HK-2 (cell line): ENCODE measurements around the gene CTTNBP2.

Experiments
- DNase-seq: peaks from one replicate; pipeline ENCODE4 v3.0.0-alpha.2; 2018; ENCODE audit not compliant: unreplicated experiment

Gene CTTNBP2

DNA sequence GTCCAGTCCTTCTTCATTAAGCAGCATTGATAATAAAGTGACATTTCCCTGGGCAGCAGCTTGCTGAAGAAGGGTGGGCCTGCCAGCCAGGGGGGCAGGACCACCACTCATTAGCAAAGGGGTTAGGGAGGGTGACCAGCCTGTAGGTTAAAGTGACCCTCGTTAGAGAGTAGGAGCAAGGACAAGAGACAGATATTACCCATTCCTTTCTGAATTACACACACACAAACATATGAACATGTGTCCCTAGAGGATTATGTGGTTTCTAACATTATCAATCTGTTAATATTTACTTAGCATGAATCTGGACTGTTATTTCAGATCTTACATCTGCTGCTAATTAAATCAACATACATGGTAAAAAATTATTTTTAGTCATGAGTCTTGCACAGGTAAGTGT, 88.9 kb downstream of the CTTNBP2 start:
- DNase-seq: no peak

DNA sequence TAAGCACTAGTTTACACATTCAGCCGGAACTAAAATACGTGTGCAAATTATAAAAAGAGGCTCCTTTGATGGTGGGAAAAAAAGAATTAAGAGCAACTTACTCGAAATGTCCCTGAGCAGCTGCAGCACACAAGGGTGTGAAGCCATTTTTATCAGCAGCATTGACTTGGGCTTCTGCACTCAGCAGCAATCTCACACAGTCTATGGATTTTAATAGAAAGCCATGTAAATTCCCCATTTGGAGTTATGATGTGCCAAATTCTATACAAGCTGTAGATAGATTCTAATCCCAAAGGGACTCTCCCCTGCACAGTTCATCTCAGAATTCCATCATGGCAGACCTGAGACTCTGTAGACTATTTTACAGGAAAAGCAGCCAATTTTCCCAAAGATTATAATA, 90.5 kb downstream of the CTTNBP2 start:
- DNase-seq: no peak

DNA sequence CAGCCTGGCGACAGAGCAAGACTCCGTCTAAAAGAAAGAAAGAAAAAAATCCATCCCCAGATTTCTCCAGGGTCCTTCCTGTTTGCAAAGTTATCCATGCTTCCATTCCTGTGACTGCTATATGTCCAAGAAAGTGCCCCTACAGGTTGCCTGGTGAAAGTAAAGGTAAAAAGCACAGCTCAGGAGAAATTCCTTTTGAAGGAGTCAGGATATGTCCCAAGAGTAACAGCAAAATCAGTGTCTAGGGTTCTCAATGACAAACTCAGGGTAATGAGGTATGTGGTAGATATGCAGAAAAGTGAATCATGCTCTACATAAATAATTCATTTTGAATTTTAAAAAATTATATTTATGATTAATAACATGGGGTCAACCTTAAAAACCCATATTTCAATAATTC, 91.5 kb downstream of the CTTNBP2 start:
- no peak for DNase-seq

- DNase-seq: no peak
These were observed 92.4 kb downstream of the CTTNBP2 start for GRCh38 chr7:117780832-117781231.

- DNase-seq: no peak
These were observed 95.7 kb downstream of the CTTNBP2 start for GRCh38 chr7:117777335-117778142.

- DNase-seq: no peak
These were observed 97.0 kb downstream of the CTTNBP2 start for GRCh38 chr7:117776224-117776623.

- no peak for DNase-seq
These were observed 97.4 kb downstream of the CTTNBP2 start for GRCh38 chr7:117775801-117776200.

DNA sequence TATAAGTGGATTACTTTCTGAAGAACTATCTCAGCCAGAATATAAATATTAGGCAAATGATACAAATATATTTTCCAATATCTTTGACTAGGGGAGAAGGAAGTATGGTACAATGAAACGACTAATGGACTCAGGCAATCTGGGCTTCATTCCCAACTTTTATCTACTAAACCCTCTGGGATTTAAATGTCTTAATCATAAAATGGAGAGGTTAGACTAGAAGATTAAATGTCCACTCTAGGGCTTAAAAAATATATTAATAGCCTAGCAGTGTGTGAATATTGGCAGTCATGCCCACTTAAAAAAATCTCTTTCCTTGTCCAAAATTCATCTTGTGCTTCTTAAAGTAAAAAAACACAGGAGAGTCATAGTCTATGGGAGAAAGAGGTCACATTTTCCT, 98.3 kb downstream of the CTTNBP2 start:
- DNase-seq: no peak

- DNase-seq: no peak
These were observed 100.8 kb downstream of the CTTNBP2 start for GRCh38 chr7:117772421-117772820.

DNA sequence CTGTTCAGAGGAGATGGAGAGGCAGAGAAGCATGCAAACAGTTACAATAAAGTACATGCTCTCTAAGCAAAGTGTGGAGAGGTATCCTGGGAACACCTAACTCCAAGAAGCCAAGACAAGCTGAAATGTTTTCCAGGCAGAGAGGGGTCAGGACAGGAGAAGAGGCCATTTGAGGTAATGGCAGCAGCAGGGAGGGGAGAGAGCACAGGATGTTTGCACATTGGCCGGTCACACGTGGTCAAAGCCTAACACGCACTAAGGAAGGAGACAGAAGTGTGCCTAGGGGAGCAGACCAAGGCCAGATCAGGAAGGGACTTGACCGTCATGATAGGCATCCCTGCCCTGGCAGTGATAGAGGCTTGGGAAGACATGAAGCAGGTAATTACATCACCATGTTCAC, 101.5 kb downstream of the CTTNBP2 start:
- no peak for DNase-seq

DNA sequence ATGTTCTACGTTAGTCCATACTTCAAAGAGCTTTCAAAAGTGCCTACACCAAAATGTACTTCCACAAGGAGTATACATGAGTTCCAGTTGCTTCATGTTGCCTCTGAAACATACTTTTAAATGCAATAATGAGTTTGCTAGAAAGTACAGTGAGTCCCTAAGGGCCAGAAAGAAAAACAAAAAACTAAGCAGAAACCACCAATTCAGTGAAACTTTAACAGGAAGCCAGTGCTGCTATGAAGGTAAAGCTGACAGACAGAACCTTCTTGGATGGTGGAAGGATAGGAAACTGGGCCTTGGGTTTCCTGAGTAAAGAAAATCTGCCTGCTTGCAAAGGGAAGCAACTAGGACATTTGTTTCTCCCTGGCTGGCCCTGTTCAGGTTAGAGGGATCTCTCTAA, 104.2 kb downstream of the CTTNBP2 start:
- no peak for DNase-seq

DNA sequence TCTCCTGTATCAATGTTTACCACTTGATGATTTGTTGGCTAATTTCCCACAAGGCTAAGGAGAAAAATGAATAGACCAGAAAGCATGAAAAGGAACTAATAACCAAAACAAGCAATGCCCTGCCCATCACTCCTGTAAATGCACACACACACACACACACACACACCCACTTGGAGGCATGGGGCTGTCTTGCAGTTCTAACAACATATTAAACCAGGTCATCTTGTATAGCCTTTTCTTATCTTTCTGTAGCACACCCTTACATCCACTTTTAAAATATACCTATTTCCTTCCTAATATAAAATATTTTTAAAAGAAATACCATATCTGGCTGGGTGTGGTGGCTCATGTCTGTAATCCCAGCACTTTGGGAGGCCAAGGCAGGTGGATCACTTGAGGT, 105.3 kb downstream of the CTTNBP2 start:
- no peak for DNase-seq

DNA sequence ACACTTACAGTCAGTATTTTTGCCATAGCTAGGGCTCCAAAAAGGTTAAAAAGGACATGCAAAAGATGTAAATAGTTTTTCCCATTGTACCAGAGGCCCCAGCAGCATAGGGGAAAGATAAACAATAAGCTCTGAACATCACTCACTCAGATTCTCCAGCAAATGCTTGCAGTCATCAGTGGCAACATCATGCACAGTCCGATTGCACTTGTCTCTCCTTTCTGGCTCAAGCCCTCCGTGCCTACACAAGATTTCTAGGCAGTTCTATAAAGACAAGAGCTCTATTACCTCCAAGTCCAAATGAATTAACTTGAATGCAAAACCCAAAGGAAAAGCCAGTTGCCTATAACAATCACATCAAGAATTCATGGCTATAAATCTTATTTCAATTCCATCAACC, 106.3 kb downstream of the CTTNBP2 start:
- DNase-seq: no peak

DNA sequence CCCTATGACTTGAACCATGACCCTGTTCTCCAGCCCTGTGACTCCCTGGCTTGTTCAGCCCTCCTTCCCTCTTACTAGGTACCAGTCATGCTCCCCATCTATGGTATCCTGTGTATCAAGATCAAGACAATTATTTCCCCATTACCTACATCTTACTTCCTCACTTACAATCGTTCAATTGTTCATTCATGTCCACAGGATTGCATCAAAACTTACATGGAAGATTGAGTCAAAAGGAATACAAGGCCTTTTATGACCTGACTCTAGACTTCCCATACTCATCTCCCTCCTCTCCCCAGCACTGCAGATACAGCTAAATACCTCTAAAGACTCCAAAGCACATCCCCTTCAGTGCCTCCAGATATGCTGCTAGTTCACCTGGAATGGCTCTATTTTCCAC, 109.2 kb downstream of the CTTNBP2 start:
- no peak for DNase-seq

- no peak for DNase-seq
These were observed 111.2 kb downstream of the CTTNBP2 start for GRCh38 chr7:117762055-117762454.

GRCh38 chr7:117759950-117760640, 113.1 kb downstream of the CTTNBP2 start:
- DNase-seq: no peak

DNA sequence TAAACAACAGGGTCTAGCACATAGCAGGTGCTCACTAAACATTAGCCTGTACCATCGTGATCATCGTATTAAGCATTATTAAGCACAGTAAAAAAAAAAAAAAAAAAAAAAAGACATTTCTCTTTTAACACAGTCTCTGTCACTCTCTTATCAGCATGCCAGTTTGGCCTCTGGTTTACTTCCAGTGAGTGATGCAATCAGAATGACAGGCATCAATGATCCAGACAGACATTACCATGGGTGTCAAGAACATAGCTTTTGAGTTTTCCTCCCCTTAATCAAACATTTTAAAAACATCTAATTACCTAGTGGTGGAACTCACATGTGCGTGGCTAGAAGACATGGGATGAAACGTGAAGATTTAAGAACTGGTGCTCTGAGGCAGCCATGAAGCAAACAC, 115.8 kb downstream of the CTTNBP2 start:
- no peak for DNase-seq

- DNase-seq: no peak
These were observed 116.6 kb downstream of the CTTNBP2 start for GRCh38 chr7:117756586-117757085.

DNA sequence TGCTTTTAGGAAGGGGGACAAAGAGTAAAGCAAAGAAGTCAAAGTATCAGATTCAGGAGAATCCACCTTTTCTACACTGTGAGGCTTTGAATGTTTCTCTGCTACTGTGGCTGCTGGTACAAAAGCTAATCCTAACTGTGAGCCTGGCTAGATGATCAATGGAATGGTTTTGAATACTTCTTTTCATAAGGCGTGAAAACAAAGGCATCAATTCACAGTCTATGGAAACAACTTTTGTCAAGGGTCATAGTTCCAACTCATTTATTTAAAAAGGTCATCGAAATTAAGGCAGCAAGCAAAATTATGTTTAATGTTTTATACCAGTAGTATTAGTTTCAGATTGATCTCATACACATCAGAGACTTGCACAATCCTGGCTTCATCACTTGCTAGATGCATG, 118.1 kb downstream of the CTTNBP2 start:
- no peak for DNase-seq

DNA sequence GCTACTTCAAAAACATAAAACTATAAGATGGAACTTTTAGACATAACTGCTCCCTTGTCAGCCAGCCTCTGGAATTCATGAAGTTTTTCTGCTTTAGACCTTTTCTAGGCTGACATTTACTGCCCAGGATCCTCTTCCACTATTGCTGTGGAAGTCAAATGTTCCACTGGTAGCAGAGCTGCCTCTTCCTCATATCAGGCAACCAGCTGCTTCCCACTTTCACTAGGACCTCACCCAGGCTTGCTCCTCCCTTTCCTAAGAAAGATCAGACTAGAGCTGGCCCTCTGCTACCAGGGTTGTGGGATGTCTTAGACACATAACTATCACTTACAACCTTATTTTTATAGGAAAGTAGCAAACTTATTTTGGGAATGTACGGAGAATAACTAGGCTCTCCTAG, 121.5 kb downstream of the CTTNBP2 start:
- DNase-seq: no peak

GRCh38 chr7:117750612-117751563, 122.4 kb downstream of the CTTNBP2 start:
- no peak for DNase-seq

DNA sequence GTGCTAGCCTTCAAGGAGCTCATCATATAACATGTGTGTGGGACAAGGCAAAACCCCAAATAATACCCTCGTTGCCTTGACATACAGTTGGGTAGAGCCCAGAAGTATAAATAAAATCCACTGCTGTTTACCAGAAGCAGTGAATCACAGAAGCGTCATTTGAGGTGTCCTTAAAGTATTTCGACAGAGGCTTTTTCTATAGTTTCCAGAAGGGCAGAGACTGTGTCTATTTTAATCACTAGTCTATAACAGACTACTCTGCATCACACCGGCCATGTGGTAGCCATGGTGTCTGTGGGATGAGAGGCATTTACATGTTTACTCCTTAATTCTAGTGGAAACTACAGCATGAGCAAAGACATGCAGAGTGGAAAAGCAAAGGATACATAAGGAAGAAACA, 131.3 kb downstream of the CTTNBP2 start:
- DNase-seq: no peak
